NCI-H2196 treated with DMSO at 0.1 percent for 48 hours (cell line): Measurements from ENCODE around the gene DNM3.
"Not testable (repeated sequence)": the region's sequence is repeated elsewhere in the genome, so short reads cannot be mapped to it uniquely, and the experiment has no call there.

Experiments
- DNase-seq: peaks from one replicate; lab custom pipeline; 2025; ENCODE audit not compliant: unreplicated experiment; lab: John Stamatoyannopoulos, UW

DNM3 gene

DNA sequence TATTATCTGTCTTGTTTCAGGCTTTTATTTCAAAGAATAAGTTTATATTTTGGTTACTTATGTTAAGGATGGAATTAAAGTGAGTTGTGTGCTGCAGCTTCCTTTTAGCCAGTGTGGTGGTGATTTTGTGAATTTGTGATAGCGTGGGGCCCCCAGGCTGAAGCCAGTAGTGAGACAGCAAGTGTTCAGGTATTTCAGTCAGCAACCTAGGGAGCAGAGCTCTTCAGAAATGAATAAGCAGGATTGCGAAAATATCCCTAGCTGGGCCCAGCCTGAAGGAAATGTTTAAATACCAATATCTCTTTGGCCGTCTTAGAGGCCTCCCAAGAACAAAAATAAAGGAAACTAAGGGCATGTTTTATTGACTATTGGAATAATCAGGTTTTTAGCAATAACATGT, 428.3 kb downstream of the DNM3 start:
- DNase-seq, result no peak

DNA sequence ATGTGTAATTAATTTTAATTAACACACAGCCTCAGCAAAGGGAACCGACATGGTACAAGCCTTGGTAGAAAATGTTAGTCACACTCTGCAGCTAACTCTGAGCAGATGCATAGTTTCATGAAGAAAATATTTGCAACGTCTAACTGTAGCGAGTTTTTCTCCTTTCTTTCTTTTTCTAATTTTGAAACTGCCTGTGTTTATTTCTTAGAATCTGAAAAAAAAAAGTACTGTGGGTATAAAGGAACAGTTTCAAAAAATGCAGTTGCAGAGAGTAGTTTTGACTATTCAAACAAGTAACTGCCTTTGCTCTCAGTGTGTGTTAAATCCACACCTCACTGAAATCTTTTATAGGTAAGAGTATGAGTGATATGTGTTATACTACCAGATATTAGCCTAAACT, 429.3 kb downstream of the DNM3 start:
- DNase-seq, result no peak

DNA sequence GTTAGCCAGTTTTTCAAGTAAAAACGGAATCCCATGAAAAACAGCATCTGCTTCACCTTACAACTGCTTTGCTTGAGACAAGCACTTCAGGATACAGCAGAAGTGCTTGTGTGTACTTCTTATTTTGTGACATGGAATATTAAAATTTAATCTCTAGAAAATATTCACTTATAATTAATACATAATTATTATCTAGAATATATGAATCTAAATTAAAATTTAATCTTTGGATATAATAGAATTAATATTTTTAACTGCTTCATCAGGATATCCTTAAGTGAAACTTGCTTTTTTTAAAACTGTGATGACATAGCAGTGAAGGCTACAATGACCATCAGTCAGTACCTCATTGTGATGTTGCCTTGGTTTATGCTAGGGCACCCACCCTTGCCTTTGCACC, 430.8 kb downstream of the DNM3 start:
- DNase-seq, result no peak

DNA sequence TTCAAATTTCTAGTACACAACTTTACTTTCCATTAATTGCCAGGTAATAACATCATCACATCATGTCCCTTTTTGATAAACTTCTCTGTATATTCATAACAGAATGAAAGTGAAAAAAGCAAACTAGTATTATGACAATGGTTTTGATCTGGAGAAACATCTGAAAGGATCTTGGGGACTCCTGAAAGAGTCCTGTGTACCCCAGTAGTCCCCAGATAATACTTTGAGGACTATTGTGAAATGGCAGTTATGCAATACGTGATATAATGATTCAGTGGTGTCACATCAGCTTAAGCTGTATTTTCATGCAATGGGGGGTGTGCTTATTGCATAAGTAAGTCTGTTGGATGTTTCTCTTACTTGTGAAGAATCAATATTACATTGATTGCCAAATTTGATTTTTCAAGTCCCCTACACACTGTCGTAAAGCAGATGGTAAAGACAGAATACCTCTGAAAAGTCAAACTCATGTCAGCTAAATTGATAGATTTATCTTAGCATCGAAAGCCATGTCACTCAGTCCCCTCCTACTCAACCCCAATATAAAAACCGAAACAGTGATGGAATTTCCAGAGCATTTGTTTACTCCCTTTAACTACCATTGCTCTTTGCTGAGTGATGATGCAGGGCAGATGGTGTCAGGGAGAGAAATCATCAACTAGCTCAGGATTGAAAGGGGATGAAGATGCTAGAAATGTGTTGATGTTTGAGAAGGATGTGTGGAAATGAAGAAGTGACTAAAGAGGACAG, 432.5 kb downstream of the DNM3 start:
- DNase-seq, result no peak

DNA sequence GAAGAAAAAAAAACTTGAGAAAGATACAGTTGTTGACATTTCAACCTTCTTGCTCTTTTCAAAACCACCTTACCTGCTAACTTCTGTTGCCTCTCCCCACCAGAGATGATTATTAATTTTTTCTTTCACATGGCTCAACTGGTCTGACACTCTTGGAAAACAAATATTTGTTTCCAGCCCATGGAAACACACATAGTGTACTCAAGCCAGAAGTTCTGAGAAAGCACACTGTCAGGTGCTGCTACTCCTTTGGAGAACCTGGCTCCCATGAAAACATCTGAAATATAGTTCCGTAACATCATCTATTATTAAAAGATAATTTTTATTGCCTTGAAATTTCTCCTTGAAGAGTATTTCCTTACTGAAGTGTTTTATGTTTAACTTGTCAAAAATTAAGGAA, 434.2 kb downstream of the DNM3 start:
- no peak for DNase-seq

DNA sequence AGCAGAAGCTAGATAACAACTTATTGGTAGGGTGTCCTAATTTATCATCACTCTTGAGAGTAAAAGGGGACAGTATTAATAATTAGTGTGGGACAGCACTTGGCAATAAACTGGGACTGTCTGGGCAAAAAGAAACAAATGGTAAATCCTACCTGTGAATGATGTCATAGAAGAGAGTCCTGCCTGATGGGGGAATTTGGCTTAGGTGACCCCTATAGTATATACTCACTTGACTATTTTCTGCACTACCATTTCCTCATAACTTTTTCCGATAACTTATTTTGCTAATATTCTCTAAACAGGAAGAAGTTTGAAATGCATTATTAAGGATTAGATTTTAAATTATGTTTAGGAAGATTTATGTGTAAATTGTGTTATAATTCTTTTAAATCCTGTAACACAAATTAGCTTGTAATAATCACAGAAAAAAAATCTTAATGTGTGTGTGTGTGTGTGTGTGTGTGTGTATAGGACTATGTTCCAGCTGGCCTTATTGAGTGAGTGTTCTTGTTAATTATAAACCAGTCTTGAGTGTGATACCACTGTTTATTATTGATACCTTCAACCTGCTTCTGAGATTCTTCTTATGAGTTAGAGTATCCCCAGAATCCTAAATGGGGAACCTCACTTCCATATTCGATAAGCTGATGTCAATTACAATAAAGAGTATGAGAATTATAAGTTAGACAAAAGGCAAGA, 435.0 kb downstream of the DNM3 start:
- no peak for DNase-seq

DNA sequence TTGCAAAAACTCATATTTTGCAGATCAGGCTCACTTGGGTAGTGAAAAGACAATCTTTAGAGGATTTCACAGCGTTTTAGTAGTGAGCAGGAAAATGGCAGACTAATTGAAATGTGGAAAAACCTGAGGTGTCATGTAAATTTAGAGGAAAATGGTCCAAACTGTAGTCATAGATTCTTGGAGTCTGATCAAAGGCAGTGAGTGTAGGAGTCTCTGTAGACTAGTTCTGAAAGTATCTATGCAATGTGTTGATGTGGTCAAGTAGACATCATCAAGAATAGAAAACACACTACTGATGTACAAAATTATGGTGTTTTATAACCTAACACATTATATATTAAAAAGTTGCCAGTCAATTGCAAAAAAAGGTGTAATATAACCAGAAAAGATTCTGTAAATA, 436.0 kb downstream of the DNM3 start:
- DNase-seq, result no peak

DNA sequence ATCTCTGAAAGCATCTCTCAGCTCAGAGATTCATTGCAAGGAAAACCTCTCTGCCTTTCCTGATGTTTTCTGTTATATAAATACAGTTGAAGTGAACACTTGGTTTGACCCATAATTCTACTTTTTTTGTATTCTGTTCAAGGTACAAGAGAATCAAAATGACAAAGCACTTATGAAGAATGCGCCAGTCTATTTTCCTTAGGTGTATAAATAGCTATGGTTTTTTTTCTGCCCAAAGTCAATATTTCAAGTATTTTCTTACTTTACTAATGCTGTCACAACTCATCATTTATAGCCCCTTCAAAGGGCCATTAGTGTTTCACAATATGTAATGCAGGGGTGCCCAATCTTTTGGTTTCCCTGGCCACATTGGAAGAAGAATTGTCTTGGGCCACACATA, 436.7 kb downstream of the DNM3 start:
- no peak for DNase-seq

DNA sequence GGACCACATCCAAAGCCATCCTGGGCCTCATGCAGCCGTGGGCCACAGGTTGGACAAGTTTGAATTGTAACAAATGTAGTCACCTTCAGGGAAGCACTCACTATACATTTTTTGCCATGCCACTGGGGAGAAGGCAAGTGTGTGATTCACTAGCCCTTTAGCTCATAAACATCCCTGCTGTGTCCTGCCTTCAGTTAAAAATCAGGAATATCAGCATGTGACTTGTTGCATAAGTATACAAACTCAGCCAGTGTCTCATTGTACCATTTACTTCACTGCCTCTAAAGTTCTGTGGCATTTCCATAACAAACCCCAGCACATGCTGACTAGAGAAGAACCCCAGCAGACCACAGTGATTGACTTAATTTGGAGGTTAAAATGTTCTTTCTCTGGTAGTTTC, 437.2 kb downstream of the DNM3 start:
- DNase-seq, result no peak

DNA sequence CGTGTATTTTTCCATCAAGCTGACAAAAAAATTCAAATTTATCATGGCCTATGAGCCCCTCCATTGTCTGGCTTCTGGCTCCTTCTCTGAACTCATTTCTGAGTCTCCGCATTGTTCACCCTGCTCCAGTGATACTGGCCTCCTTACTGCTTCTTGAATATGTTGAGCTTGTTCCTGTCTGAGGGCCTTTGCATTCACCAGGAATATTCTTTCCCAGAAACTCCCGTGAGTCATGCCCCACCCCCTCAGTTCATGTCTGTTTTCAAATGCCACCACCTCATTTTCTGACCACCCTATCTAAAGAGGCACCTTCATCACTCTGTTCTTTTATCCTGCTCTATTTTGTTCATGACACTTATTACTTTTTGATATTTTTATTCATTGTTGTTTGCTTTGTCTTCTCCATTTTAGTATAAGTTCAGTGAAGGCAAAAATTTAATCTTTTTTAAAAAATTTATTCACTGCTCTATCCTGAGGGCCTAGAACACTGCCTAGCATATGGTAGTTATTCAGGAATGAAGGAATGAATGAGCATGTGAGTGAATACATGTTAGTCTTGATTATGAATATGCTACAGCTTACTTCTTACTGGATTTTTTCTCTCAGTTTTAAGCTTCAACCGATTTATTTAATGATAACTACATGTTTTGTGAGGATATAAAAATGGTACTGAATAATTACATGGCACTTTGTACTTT, 438.8 kb downstream of the DNM3 start:
- no peak for DNase-seq

DNA sequence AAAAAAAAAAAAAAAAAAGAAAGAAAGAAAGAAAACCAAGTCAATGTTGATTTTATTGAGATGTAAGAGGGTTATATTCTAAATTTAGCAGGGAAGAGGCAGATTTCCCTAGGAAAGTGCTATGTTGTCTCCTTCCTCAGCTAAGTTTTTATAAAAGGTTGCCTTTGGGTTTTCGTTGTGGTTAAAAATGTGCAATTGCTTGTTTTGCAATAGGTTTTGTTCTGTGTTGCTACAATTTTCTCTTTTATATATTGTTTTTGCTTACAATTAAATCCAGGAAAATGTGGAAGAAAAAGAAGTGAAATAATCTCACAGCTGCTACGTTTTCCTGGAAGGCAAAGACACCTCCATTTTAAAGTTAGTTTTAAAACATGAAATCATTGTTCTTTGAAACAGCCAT, 442.5 kb downstream of the DNM3 start:
- no peak for DNase-seq

DNA sequence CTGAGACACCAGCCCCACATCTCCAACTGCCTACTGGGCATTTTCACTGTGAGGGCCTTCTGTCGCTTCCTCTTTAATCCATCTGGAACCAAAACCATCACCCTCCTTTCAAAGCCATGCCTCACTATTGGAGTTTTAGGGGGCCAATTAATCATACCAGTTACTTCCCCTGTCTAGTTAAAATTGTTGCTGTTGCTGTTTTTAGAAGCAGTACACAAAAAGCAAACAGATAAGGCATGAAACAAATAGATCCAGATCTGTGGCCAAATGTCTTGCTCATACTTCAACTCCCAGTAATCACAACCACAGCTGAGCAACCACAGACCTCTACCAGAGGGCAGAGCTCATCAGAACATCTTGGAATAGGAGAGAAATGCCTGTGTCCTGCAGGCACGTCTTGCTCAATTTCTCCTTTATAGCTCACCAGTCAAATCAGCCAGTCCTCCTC, 445.4 kb downstream of the DNM3 start:
- DNase-seq, result no peak

DNA sequence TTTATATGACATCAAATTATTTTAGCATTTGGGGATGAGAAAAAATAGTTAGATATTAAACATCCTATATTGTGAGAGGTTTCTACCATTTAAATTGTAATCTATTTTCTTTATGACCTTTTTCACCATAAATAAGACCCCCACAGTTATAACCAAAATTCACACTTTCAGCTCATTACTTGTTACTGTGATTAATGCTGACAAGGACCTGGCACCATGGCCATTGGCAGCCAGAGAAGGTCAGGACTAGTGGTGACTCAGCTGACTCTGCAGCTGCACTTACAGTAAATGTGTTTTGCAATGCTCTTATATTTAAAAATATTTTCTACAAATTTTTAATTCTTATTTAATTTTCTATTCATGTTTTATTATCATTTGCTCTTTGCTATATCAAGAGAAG, 445.9 kb downstream of the DNM3 start:
- no peak for DNase-seq

DNA sequence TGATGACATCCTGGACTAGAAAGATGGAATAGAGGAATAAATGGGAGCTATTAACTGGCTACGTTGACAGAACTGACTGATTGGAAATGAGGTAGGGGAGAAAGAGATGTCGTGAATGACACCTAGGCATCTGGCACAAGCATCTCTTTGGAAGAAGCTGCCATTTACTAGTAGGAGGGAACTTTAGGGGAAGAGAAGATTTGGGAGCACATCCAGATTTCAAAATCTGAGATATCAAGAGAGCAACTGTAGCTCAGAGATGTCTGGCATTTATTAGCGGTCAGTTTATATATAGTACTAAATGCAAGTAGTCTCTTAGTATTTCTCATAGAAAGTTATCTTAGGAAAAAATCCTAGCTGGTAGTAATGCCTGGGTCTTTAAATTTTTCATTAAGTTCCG, 447.3 kb downstream of the DNM3 start:
- no peak for DNase-seq

DNA sequence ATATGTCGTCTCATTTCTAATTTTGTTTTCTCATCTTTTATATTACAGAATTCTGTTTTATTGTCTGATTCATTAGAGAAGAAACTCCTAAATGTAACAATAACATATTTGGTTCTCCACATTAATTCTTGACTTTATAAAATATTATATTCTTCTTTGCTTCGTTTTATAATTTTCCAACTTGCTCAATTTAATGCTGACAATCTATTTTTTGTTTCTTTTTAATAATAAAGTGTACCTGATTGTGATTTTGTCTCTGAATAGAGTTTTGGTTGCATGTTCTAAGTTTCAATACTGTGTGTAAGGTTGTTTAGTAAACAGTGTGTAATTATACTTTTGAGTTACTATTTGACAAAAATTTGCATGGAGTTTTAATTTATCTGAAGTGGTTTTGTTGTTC, 448.1 kb downstream of the DNM3 start:
- no peak for DNase-seq

DNA sequence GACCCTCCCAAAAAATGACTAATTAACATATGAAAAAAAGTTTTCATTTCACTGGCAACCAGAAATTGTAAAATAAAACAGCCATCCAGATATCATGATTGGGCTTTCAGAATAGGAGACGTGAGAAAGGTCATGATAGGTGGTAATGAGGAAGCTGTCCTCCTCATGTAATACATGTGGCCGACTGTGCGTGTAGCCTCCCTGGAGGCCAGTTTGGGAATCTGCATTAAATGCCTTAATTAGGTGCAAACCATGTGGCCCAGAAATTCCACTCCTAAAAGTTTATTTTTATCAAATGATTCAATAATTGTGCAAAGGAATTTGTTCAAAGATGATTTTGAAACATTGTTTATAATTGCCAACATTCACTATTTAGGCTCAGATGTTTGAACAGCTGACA, 451.5 kb downstream of the DNM3 start:
- no peak for DNase-seq

DNA sequence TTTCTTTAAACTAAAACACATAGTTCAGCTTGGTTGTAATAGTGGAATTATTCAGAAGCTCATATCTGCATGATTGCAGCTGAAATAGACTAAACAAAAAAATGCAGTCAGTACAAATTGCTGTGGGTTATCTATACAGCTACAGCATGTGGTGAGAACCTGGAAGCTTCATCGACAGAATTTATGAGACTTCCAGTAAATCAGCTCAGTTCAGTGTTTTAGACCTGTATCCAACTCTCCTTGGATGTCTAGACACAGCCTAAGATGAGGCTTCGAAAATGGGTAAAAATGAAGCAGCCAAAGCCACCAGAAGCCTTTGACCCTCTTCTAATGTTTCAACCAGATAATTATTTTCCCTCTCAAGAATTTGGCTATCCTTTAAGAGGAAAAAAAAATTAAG, 452.1 kb downstream of the DNM3 start:
- DNase-seq, result no peak

DNA sequence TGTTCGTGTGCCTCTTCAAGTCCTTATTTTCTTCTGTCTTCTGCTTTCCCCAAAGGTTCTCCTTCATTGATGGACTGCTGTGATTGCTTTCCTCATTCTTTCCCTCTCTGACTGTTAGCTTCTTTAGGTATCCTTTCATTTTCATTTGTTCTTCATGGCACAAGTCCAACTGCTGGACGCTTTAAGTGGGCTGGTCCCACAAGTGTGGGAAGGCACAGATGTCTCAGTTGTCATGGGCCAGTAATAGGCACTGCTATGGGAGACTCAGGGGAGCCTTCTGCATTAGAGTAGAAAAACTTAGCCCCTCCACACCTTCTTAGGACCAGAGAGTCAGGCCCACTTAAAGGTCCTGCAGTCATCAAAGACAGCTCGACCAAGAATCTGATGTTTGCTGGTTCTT, 456.8 kb downstream of the DNM3 start:
- DNase-seq, result no peak

DNA sequence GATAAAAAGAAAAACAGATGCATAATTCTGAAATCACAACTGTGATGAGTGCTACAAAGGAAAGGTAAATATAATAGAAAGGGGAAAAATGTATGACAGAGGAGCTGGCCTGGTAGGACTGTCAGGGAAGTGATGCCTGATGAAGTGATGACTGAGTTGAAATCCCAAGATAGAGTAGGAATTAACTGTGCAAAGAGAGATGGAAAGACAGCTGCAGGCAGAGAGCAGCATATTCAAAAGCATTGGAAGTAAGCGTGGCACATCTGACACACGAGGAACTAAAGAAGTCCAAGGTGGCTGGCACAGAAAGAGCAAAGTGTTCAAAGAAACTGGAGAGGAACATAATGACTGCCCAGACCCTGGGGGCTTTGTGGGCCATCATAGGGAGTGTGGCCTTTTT, 457.6 kb downstream of the DNM3 start:
- no peak for DNase-seq

DNA sequence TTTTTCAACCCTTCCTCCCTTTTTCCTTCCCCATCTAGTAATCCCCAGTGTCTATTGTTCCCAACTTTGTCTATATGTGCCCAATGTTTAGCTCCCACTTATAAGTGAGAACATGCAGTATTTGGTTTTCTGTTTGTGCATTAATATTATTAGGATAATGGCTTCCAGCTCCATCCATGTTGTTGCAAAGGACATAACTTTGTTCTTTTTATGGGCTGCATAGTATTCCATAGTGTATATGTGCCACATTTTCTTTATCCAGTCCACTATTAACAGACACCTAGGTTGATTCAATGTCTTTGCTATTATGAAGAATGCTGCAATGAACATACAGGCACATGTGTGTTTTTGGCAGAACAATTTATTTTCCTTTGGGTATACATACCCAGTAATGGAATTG, 458.2 kb downstream of the DNM3 start:
- DNase-seq, result no peak

DNA sequence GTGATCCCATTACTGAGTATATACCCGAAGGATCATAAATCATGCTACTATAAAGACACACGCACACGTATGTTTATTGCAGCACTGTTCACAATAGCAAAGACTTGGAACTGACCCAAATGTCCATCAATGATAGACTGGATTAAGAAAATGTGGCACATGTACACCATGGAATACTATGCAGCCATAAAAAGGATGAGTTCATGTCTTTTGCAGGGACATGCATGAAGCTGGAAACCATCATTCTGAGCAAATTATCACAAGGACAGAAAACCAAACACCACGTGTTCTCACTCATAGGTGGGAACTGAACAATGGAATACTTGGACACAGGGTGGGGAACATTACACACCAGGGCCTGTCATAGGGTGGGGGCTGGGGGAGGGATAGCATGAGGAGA, 466.2 kb downstream of the DNM3 start:
- DNase-seq, result not testable (repeated sequence)

DNA sequence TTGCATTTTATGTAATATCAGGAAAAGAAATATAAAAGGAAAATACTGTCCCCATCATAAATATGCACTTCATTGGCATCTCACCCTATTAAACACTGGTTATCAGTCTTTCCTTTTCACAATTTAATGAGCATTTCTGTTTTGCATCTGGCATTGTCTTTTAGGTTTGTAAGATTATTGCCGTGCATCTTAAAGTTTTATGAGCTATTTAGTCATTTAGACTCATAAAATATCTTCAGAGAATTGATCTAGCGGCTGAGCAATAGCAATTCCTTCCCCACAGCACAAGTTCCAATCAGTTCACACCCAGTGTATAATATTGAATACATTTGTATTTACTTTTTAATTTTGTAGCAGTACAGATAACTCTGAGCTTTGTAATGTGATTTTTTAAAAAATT, 466.8 kb downstream of the DNM3 start:
- no peak for DNase-seq
